ENCODE data around the gene VEPH1.

DNA sequence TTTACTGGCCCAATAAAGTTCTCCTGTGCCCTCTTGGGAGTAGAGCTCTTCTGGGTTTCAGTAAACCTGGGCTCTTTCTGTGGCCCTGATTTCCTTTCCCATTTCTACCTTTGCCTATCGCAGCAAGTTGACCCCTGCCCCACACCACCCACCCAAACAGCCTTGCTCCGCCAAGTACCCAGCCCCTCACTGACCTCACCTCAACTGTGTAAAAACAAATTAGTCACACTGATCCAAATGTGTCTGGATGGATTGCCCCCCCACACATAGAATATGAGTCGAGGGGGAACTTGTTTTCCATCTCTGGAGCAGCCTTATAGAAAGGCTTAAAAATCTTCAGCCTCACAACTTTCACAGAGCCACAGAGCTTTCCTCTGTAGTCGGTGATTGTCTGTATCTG is 28.6 kb upstream of the VEPH1 start:
- TF ChIP-seq, protein P1, sequence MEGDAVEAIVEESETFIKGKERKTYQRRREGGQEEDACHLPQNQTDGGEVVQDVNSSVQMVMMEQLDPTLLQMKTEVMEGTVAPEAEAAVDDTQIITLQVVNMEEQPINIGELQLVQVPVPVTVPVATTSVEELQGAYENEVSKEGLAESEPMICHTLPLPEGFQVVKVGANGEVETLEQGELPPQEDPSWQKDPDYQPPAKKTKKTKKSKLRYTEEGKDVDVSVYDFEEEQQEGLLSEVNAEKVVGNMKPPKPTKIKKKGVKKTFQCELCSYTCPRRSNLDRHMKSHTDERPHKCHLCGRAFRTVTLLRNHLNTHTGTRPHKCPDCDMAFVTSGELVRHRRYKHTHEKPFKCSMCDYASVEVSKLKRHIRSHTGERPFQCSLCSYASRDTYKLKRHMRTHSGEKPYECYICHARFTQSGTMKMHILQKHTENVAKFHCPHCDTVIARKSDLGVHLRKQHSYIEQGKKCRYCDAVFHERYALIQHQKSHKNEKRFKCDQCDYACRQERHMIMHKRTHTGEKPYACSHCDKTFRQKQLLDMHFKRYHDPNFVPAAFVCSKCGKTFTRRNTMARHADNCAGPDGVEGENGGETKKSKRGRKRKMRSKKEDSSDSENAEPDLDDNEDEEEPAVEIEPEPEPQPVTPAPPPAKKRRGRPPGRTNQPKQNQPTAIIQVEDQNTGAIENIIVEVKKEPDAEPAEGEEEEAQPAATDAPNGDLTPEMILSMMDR (IDR thresholded peaks at IDR 0.05), result no peak
- no peak for TF ChIP-seq EZH2 (IDR thresholded peaks at IDR 0.05; ENCODE audit: borderline replicate concordance, insufficient read depth, low read depth, low read length, poor library complexity, severe bottlenecking)

Data from B cell (primary cell).